Measurements from ENCODE around the gene ZNF718.

Gene ZNF718

DNA sequence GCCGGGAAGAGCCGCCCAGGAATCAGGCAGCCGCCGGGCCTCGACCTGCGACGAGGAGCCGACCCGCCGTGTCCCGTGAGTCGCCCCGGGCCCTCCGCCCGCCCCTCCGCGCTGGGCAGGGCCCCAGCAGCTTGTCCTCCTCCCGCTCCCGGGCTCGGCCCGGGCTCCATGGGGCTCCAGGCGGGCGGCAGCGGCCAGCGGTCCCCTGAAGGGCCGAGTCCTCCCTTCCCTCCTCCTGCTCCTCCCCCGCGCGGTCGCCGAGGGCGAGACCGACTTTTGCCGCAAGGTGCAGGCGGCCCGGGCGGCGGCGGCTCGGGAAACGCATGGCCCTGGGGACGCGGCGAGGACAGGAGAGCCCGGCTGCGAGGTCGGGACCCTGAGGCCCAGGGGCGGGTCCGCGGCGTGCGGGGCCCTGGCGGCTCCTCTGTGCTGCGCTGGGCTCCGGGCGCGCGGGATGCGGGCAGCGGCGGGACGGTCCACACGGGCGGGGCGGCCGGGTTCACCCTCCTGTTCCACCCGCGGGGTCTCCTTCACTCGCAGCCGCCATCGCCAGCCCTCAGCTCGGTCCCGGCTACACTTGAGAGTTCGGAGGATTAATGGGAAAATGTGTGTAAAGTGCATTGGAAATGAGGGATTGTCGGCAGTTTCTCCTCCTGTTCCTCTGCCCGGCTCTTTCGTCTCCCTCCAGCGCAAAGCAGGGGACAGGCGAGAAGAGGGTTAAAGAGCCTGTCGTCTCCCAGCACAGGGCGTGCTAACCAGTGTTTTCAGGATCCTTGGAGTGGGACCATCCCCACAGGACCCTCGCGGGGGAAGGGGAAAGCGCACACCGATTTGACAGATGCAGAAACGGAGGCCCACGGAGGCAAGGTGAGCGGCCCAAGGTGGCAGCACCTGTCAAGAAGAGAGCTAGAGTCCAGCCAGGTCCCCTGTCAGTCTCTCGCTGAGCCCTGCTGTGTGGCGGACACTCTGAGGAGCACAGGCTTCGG is 16.6 kb upstream of the ZNF718 start:
- no peak overlapping the region for H3K4me3 ChIP-seq (ENCODE audit: control insufficient read depth, low read depth, low read length)
- TF ChIP-seq, protein P1, sequence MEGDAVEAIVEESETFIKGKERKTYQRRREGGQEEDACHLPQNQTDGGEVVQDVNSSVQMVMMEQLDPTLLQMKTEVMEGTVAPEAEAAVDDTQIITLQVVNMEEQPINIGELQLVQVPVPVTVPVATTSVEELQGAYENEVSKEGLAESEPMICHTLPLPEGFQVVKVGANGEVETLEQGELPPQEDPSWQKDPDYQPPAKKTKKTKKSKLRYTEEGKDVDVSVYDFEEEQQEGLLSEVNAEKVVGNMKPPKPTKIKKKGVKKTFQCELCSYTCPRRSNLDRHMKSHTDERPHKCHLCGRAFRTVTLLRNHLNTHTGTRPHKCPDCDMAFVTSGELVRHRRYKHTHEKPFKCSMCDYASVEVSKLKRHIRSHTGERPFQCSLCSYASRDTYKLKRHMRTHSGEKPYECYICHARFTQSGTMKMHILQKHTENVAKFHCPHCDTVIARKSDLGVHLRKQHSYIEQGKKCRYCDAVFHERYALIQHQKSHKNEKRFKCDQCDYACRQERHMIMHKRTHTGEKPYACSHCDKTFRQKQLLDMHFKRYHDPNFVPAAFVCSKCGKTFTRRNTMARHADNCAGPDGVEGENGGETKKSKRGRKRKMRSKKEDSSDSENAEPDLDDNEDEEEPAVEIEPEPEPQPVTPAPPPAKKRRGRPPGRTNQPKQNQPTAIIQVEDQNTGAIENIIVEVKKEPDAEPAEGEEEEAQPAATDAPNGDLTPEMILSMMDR (conservative IDR thresholded peaks at IDR 0.05; ENCODE audit: control insufficient read depth, insufficient read depth, low read depth, low read length) = no peak
- DNase-seq (ENCODE audit: low read depth) = no peak

DNA sequence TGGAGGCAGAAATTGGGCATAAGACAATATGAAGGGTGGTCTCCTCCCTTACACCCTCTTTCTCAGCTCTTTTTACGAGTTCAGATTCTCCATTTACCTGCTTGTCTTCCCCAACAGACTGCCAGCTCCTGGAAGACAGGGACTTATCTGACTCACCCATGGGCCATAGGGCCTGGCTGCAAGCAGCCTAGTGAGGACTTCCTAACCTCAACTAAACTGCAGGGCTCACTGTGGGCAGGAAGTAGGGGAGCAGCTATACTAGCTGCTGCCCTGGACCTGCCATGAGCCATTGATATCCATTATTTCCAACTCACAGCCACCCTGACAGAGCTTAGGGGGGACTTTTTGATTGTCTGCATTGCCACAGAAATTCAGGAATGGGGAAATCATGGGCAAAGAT is 11.5 kb upstream of the ZNF718 start:
- no peak for DNase-seq (ENCODE audit: low read depth)
- TF ChIP-seq, protein P1 (conservative IDR thresholded peaks at IDR 0.05; ENCODE audit: control insufficient read depth, insufficient read depth, low read depth, low read length) = no peak
- H3K4me3 ChIP-seq (ENCODE audit: control insufficient read depth, low read depth, low read length) = no peak overlapping the region

DNA sequence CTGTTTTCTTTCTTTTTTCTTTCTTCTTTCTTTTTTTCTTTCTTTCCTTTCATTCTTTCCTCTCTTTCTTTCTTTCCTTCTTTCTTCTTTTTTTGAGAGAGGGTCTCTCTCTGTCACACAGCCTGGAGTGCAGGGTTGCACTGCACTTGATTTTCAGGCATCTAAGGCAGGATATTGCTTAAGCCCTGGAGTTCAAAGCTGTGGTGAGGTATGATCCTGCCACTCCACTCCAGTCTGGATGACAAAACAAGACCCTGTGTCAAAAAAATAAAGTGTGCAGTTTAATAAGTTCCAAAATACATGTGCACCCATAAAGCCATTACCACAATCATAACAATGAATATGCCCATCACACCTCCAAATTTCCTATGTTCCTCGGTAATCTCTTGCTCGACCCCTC is 10.6 kb upstream of the ZNF718 start:
- TF ChIP-seq, protein P1 (conservative IDR thresholded peaks at IDR 0.05; ENCODE audit: control insufficient read depth, insufficient read depth, low read depth, low read length) = no peak
- H3K4me3 ChIP-seq (ENCODE audit: control insufficient read depth, low read depth, low read length) = no peak overlapping the region
- no peak for DNase-seq (ENCODE audit: low read depth)

DNA sequence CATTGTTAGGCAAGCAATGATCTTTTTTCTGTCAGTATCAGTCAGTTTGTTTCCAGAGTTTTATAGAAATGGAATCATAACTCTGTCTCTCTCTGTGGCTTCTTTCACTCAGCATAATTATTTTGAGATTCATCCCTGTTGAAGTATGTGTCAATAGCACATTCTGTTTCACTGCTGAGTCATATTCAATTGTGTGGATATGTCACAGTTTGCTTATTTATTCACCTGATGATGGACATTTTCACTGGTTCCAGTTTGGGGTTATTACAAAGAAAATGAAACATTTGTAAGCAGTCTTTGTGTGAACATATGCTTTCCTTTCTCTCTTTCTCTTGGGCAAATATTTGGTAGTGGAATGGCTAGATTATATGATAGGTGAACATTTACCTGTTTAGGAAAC is 10.2 kb upstream of the ZNF718 start:
- DNase-seq (ENCODE audit: low read depth) = no peak
- TF ChIP-seq, protein P1 (conservative IDR thresholded peaks at IDR 0.05; ENCODE audit: control insufficient read depth, insufficient read depth, low read depth, low read length) = no peak
- H3K4me3 ChIP-seq (ENCODE audit: control insufficient read depth, low read depth, low read length) = no peak overlapping the region

DNA sequence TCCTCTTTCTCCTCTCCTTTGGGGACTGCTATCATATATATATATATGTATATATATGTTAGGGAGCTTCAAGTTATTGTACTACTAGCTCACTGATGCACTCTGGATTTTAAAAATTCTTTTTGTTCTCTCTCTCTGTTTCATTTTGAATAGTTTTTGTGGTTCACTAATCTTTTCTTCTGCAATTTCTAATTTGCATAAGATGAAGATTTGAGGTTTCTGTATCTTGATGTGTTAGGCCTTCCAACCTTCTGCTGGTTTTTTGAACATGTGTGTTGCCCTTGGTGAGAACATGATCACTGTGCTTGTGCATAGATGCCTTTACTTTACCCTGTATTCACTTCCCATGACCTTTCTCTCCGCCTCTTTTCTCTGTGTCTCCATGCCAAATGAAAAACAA is 7.8 kb upstream of the ZNF718 start:
- TF ChIP-seq, protein P1 (conservative IDR thresholded peaks at IDR 0.05; ENCODE audit: control insufficient read depth, insufficient read depth, low read depth, low read length) = no peak
- no peak for DNase-seq (ENCODE audit: low read depth)
- H3K4me3 ChIP-seq (ENCODE audit: control insufficient read depth, low read depth, low read length) = no peak overlapping the region

DNA sequence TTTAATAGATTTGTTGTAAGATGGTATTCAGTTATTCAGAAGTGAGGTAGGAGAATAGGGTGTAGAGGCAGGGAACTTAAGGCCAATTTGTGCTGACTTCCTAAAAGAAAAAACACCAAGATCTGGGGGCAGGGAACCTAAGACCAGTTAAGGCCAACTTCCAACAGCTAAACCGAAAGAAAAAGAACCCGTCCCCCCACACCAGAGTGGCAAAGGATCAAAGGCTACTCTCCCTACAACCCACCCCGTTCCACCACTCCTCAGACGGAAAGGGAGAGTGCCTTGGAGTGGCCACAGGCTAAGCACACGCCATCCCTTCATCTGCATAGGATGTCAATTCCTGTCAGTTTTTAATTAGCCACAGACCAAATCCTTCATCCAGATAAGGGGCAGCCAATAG is 3.7 kb upstream of the ZNF718 start:
- no peak overlapping the region for H3K4me3 ChIP-seq (ENCODE audit: control insufficient read depth, low read depth, low read length)
- no peak for DNase-seq (ENCODE audit: low read depth)
- TF ChIP-seq, protein P1 (conservative IDR thresholded peaks at IDR 0.05; ENCODE audit: control insufficient read depth, insufficient read depth, low read depth, low read length) = no peak
